NCI-H2171 (cell line): ENCODE data around the gene ITFG1.
"Not testable (repeated sequence)": the region's sequence is repeated elsewhere in the genome, so short reads cannot be mapped to it uniquely, and the experiment has no call there.

Experiments used
- DNase-seq: peaks from one replicate; lab custom pipeline; 2025; lab: John Stamatoyannopoulos, UW

The ITFG1 gene

GRCh38 chr16:47473004-47473403, 12.1 kb upstream of the ITFG1 start:
- not testable (repeated sequence) for DNase-seq

DNA sequence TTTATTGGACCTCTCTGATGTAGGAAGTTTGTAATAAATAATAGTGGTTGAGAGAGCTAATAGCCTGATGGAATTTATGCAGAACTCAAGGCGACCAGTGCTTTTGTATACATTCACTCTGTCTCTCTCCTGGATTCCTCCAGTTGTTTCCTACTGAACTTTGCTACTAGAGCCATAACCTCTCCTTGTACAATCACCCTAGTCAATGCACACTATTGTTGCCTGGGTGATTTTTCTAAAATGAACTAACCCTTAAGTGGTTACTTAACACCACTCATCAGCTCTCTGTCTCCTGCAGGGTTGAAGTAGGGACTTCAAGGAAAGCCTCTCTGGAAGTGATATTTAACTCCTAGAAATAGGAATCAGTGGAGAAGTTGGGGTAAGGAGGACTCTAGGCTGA, 9.9 kb upstream of the ITFG1 start:
- no peak for DNase-seq

DNA sequence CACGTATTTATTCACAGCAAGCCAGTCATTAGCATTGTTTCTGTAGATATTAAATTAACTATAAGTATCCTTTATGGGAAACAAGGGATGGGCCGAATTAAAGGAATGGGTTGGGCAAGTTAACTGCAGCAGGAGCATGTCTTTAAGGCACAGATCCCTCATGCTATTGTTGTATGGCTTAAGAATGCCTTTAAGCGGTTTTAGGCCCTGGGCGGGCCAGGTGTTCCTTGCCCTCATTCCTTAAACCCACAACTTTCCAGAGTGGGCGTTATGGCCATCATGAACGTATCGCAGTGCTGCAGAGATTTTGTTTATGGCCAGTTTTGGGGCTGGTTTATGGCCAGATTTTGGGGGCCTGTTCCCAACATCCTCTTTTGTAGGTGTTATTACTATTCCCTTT, 9.3 kb upstream of the ITFG1 start:
- no peak for DNase-seq

DNA sequence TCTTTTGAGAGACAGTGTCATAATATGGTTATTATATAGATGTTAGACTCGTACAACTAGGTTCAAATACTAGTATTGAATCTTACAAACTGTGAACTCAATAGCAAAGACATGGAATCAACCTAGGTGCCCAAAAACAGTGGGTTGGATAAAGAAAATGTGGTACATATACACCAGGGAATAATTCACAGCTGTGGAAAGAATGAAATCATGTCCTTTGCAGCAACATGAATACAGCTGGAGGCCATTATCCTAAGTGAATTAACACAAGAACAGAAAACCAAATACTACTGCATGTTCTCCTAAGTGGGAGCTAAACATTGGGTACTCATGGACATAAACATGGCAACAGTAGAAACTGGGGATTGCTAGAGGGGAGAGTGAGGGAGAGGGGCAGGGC, 8.4 kb upstream of the ITFG1 start:
- no peak for DNase-seq

DNA sequence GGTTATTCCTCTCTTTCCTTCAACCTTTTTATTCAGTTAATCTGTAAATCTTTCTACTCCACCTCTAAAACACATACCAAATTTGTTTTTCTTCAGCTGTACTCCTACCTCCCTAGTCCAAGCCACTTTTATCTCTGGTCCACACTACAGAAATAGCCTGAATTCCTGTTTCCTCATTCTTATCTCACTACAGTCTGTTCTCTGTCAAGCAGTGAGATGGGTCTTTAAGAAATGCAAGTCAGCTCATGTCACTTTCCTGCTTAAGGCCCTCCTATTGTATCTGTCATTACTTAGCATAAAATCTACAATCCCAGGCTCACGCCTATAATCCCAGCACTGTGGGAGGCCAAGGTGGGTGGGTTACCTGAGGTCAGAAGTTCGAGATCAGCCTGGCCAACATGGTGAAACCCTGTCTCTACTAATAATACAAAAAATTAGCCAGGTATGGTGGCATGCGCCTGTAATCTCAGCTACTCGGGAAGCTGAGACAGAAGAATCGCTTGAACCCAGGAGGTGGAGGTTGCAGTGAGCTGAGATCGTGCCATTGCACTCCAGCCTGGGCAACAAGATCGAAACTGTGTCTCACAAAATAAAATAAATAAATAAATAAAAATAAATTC, 7.3 kb upstream of the ITFG1 start:
- DNase-seq, result not testable (repeated sequence)

GRCh38 chr16:47467501-47467900, 6.6 kb upstream of the ITFG1 start:
- DNase-seq, result no peak

DNA sequence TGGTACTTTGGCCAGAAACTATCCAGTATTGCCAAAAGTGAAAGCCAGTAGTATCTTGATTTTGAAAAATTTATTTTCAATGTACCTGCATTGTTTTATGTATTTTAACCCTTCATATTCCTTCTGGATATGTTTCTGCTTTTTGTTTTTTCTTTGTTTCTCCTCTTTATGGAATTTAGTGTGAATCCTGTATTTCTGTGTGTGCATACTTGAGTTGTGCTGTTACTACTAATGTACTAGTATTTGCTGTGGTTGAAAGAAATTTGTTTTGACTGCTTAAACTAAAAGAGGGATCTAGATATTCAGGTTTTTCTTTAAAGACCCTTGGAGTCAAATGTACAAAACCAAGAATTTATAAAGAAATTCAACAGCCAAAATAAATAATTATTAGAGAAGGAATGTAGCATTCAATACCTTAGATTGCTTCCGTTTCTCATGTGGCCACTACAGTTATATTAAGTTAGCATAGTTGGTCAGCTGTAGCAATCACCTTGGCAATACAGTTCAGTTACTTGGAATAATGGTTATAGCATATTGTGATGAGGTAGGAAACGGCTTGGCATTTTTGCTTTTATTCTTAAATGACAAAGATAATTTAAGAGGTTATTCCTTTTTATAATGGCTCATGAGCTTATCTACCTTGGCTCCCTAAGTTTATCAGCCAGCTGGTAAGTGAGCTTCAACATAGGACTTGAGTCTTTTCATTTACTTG, 5.2 kb upstream of the ITFG1 start:
- DNase-seq, result no peak

GRCh38 chr16:47463771-47464624, 3.1 kb upstream of the ITFG1 start:
- DNase-seq, result no peak

DNA sequence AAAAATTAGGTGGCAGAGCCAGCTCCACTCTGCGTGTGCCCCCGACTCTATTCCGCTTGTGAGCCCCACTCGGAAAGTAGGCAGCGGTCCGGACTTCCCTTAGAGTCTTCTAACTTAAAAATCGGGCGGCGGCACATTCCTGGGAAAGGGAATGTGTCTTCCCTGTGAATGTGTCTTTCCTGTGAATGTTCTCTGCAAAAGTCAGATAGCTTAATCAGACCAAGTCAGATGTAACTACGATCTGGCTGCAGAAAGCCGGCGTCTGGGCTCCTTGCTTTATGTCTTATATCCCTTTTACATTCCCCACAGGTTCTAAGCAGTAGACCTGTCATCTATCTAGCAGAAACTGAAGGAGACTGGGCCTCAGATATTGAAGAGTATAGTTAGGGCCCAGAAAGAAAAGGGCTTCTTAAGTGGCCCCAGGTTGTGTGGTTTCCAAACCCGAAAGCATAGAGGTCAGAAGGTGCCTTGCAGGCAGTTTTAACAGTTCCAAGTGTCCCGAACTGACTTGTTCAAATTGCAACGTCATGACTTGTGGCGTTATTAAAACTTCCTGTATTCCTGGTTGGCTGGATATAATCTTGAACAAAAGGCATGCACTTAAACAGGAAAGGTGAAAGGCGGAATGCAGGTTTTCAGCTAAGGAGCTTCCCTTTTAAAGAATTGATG, 869 bp upstream of the ITFG1 start:
- no peak for DNase-seq

DNA sequence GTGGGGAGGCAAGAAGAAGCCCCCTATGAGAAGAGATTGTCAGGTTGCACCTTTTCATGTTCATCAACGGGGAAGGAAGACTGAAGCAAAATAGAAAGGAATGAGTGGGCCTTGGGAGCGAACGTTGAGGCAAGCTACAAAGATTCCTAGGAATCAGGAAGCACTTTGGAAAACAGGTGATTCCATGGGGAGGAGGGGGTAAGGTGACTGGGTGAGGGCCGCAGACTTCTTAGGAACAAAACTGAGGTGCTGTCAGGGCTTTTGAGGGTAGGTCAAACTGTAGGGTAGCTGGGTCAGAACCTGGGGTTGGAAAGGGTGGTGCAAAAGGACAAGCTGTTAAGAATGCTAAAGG, 528 bp downstream of the ITFG1 start:
- no peak for DNase-seq

DNA sequence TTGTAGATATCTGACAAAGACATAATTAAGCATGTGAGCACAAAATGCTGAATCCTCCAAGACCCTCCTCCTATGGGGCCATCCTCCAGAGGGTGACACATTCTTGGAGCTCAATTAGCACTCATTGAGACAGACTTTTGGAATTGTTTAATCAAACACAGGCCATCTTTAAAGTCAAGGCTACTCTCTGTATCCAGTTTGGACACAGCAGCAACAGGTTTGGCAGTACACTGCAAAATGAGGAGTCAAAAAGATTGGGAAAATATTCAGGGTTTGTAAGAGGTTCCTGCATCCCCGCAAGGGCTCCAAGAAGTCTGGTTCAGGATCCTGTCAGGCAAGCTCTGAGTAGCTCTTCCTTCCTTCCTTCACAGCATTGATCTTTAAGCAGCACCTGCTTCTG, 1.3 kb downstream of the ITFG1 start:
- no peak for DNase-seq

- DNase-seq, result no peak
Measured at GRCh38 chr16:47458331-47458730, 2.5 kb downstream of the ITFG1 start.

GRCh38 chr16:47449788-47450187, 11.1 kb downstream of the ITFG1 start:
- no peak for DNase-seq

DNA sequence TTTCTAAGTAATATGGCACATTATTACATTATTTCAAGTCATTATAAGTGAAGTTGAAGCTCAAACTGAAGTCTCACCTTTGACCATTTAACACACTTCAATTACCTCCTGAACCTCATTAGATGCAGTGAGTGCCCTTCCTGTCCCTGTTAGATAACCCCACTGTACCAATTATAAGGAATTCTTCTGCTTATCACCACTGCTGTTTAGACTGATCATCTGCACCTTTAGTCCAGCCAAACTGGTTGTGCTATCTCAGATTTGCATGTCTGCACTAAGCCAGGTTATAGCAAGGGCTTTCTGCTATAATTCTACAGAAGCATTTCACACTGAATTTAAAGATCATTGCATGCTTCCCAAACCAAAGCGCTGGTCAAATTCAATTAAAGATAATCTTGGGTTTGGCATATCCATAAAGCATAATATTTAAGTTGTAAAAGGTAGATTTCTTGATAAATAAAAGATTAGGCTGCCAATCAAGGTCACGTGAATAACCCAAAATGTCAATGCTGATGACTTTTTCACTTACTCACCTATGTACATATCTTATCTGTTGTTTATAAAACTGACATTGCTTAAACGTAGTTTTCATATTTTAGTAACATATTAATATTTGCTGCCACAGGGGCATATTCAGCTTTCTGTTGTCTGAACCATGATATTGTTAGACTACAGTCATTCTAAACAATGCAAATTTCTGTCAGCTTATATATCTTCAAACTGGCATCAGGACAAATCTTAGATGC, 11.9 kb downstream of the ITFG1 start:
- no peak for DNase-seq

GRCh38 chr16:47446431-47446830, 14.4 kb downstream of the ITFG1 start:
- no peak for DNase-seq

DNA sequence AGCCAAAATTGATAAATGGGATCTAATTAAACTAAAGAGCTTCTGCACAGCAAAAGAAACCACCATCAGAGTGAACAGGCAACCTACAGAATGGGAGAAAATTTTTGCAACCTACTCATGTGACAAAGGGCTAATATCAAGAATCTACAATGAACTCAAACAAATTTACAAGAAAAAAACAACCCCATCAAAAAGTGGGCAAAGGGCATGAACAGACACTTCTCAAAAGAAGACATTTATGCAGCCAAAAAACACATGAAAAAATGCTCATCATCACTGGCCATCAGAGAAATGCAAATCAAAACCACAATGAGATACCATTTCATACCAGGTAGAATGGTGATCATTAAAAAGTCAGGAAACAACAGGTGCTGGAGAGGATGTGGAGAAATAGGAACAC, 18.0 kb downstream of the ITFG1 start:
- DNase-seq, result not testable (repeated sequence)

GRCh38 chr16:47440066-47440465, 20.8 kb downstream of the ITFG1 start:
- not testable (repeated sequence) for DNase-seq

DNA sequence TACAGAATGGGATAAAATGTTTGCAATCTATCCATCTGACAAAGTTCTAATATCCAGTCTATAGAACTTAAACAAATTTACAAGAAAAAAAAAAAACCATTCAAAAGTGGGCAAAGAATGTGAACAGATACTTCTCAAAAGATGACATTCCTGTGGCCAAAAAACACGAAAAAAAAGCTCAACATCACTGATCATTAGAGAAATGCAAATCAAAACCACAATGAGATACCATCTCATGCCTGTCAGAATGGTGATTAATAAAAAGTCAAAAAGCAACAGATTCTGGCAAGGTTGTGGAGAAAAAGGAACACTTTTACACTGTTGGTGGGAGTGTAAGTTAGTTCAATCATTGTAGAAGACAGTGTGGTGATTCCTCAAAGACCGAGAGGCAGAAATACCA, 26.6 kb downstream of the ITFG1 start:
- DNase-seq, result not testable (repeated sequence)

- no peak for DNase-seq
Measured at GRCh38 chr16:47431960-47432359, 28.9 kb downstream of the ITFG1 start.

GRCh38 chr16:47426806-47427205, 34.1 kb downstream of the ITFG1 start:
- no peak for DNase-seq

DNA sequence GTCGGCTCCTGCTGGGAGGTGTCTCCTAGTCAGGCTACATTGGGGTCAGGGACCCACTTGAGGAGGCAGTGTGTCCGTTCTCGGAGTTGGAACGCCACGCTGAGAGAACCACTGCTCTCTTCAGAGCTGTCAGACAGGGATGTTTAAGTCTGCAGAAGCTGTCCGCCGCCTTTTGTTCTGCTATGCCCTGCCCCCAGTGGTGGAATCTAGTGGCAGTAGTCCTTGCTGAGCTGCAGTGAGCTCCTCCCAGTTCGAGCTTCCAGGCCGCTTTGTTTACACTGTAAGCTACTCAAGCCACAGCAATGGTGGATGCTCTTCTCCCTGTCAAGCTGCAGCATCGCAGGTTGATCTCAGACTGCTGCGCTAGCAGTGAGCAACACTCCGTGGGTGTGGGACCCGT, 36.0 kb downstream of the ITFG1 start:
- no peak for DNase-seq

GRCh38 chr16:47416869-47417268, 44.0 kb downstream of the ITFG1 start:
- no peak for DNase-seq
